Smooth muscle cell (in vitro differentiated cells): ENCODE results near the gene FSCN2. TPM values are rescaled to one million over a fixed set of nuclear protein-coding genes. Genes with fewer than 3 reads are reported as not detected.
A peak's percentile ranks its signal among the peaks of the same experiment; 100 is the strongest.
"Not testable (repeated sequence)": the region's sequence is repeated elsewhere in the genome, so short reads cannot be mapped to it uniquely, and the experiment has no call there.

ENCODE experiments used
- DNase-seq: peaks from one replicate; lab custom pipeline; 2025; ENCODE audit not compliant: unreplicated experiment; lab: John Stamatoyannopoulos, UW
- H2AFZ ChIP-seq: fragments of 200-600 bp; sonication (generic); 2 replicates; pipeline ENCODE4 v1.6.0; 2016; ENCODE audit warnings: antibody characterized with exemption, low read depth, mild to moderate bottlenecking
- H3F3A ChIP-seq: fragments of 200-600 bp; sonication (generic); 2 replicates; pipeline ENCODE4 v1.6.0; 2017; ENCODE audit warnings: antibody characterized with exemption, low read depth
- H3K27ac ChIP-seq: fragments of 200-600 bp; sonication (generic); 2 replicates; pipeline ENCODE4 v1.5.1; 2016; ENCODE audit warnings: low read depth, mild to moderate bottlenecking
- H3K27me3 ChIP-seq: fragments of 200-600 bp; sonication (generic); 2 replicates; pipeline ENCODE4 v1.6.1; 2016; ENCODE audit warnings: low read depth, mild to moderate bottlenecking
- H3K36me3 ChIP-seq: fragments of 200-600 bp; sonication (generic); 2 replicates; pipeline ENCODE4 v1.5.1; 2016; ENCODE audit warnings: low read depth
- H3K4me1 ChIP-seq: fragments of 200-600 bp; sonication (generic); 2 replicates; pipeline ENCODE4 v1.5.1; 2016; ENCODE audit warnings: low read depth
- H3K4me2 ChIP-seq: fragments of 200-600 bp; sonication (generic); 2 replicates; pipeline ENCODE4 v1.6.0; 2016; ENCODE audit warnings: mild to moderate bottlenecking
- H3K4me3 ChIP-seq: fragments of 200-600 bp; sonication (generic); 2 replicates; pipeline ENCODE4 v1.5.1; 2016; ENCODE audit warnings: mild to moderate bottlenecking
- H3K79me2 ChIP-seq: fragments of 200-600 bp; sonication (generic); 2 replicates; pipeline ENCODE4 v1.6.0; 2016; ENCODE audit warnings: low read depth, mild to moderate bottlenecking
- H3K9ac ChIP-seq: fragments of 200-600 bp; sonication (generic); 2 replicates; pipeline ENCODE4 v1.6.0; 2016; ENCODE audit warnings: low read depth
- H3K9me3 ChIP-seq: fragments of 200-600 bp; sonication (generic); replicated peaks from 2 replicates; pipeline ENCODE4 v1.5.1; 2016; ENCODE audit warnings: low read depth
- H4K20me1 ChIP-seq: fragments of 200-600 bp; sonication (generic); 2 replicates; pipeline ENCODE4 v1.6.0; 2016; ENCODE audit warnings: low read depth
- WGBS: methylation state at CpG from one replicate; pipeline ENCODE4 v1.1.7; 2016; ENCODE audit warnings: low lambda C conversion rate; 5-methylcytosine and 5-hydroxymethylcytosine counted together
- polyA plus RNA-seq: library from polyadenylated mRNA; unstranded; fragments of >200 nt; fragmentation: Nextera tagmentation; extraction: Ambion mirVana; gene quantifications from 2 replicates; pipeline ENCODE4 v1.2.1, GENCODE V29; 2016
- total RNA-seq: library from RNA; depleted of rRNA; stranded (reverse); fragments of >200 nt; gene quantifications from 2 replicates; pipeline ENCODE4 v1.2.3, GENCODE V29; 2014
- TF ChIP-seq, protein P1 (sequence below): fragments of 200-600 bp; sonication (generic); IDR thresholded peaks from 2 replicates; pipeline ENCODE4 v1.5.1; 2017; ENCODE audit warnings: borderline replicate concordance, mild to moderate bottlenecking, antibody characterized with exemption; ENCODE audit not compliant: insufficient read depth, poor library complexity, severe bottlenecking

Gene FSCN2
- total and polyA plus RNA-seq, 2 experiments from 2014 or later, result 0.63 to 0.72 TPM

DNA sequence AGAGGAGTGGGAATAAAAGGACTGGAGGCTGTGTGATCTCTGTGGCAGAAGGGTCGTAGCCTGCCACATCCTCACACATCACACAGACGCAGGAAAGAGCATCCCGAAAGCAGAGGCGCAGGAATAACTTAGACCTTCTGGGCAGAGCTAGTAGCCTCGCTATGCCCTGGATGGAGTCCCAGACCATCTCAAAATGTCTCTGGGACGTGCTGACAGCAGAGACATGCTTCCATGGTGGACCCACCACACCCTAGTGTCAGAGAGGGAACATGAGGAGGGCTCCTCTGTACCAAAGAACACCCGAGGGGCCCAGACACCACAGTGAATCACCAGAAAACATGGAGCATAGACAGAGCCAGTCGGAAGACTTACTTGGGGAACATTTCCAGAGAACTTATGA lies 53.6 kb downstream of the FSCN2 start:
- Histone ChIP-seq H3K79me2 (peaks cover 14% of the 10 kb centered on the region), H2AFZ (no peak overlapping the region), H3K4me2 (no peak overlapping the region), H3K27ac (peak overlapping the region; percentile 44), H3K9me3 (no peaks in the 10 kb centered on the region), H3F3A (peaks cover 7% of the 10 kb centered on the region), H3K27me3 (no peaks in the 10 kb centered on the region), H3K4me3 (no peak overlapping the region), H3K9ac (no peak overlapping the region), H4K20me1 (peaks cover 58% of the 10 kb centered on the region), H3K4me1 (peaks cover 11% of the 10 kb centered on the region), H3K36me3 (peaks cover 10% of the 10 kb centered on the region)
- DNase-seq, result no peak
- TF ChIP-seq, protein P1, sequence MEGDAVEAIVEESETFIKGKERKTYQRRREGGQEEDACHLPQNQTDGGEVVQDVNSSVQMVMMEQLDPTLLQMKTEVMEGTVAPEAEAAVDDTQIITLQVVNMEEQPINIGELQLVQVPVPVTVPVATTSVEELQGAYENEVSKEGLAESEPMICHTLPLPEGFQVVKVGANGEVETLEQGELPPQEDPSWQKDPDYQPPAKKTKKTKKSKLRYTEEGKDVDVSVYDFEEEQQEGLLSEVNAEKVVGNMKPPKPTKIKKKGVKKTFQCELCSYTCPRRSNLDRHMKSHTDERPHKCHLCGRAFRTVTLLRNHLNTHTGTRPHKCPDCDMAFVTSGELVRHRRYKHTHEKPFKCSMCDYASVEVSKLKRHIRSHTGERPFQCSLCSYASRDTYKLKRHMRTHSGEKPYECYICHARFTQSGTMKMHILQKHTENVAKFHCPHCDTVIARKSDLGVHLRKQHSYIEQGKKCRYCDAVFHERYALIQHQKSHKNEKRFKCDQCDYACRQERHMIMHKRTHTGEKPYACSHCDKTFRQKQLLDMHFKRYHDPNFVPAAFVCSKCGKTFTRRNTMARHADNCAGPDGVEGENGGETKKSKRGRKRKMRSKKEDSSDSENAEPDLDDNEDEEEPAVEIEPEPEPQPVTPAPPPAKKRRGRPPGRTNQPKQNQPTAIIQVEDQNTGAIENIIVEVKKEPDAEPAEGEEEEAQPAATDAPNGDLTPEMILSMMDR, result no peak
- WGBS, result 98% methylated on average over 8 of the region's 8 CpGs

DNA sequence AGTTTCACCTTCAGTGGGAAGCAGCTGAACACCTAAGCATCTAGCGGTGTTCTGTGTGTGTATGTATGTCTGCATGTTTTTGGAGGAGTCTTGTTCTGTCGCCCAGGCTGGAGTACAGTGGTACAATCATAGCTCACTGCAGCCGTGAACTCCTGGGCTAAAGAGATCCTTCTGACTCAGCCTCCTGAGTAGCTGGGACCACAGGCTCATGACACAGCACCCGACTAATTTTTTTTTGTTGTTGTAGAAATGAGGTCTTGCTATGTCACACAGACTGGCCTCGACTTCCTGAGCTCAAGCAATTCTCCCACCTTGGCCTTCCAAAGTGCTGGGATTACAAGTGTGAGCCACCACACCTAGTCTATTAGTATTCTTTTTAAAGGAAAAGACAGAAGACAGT lies 54.2 kb downstream of the FSCN2 start:
- Histone ChIP-seq H3K9ac (no peak overlapping the region), H3K27ac (peak overlapping the region; percentile 44), H2AFZ (no peak overlapping the region), H3K36me3 (peaks cover 11% of the 10 kb centered on the region), H3K4me1 (peaks cover 9% of the 10 kb centered on the region), H3K79me2 (peaks cover 14% of the 10 kb centered on the region), H3K4me2 (no peak overlapping the region), H3K9me3 (no peaks in the 10 kb centered on the region), H3K27me3 (no peaks in the 10 kb centered on the region), H4K20me1 (peaks cover 55% of the 10 kb centered on the region), H3F3A (peaks cover 7% of the 10 kb centered on the region), H3K4me3 (no peak overlapping the region)
- TF ChIP-seq, protein P1, result no peak
- WGBS, result 63% methylated on average over 5 of the region's 5 CpGs
- no peak for DNase-seq

DNA sequence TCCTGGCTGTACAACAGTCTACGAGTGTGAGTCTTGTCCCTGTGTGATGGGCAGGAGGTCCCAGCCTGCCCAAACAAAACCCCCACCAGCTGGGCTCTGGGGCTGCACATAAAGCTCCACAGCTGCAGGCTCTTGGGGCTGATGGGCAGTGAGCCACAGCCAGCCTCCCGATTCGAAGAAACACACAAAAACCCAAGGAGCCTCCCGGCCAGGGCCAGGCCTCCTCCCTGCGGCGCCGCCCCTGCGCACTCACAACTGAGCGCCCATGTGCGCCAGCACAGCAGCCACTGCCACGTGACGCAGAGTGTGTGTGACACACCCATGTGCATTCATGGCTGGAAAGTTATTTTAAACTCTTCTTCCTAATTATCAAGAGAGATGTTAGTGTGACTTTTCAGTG lies 54.6 kb downstream of the FSCN2 start:
- H3F3A ChIP-seq, result peaks cover 7% of the 10 kb centered on the region
- no peak for DNase-seq
- no peaks in the 10 kb centered on the region for H3K27me3 ChIP-seq
- H3K27ac ChIP-seq, result peak overlapping the region; percentile 44
- TF ChIP-seq, protein P1, result no peak
- no peak overlapping the region for H3K9ac ChIP-seq
- no peak overlapping the region for H3K4me2 ChIP-seq
- 95% methylated on average over 12 of the region's 12 CpGs for WGBS
- no peak overlapping the region for H2AFZ ChIP-seq
- peaks cover 51% of the 10 kb centered on the region for H4K20me1 ChIP-seq
- peaks cover 11% of the 10 kb centered on the region for H3K36me3 ChIP-seq
- no peaks in the 10 kb centered on the region for H3K9me3 ChIP-seq
- peaks cover 5% of the 10 kb centered on the region for H3K4me1 ChIP-seq
- no peak overlapping the region for H3K4me3 ChIP-seq
- peaks cover 14% of the 10 kb centered on the region for H3K79me2 ChIP-seq

DNA sequence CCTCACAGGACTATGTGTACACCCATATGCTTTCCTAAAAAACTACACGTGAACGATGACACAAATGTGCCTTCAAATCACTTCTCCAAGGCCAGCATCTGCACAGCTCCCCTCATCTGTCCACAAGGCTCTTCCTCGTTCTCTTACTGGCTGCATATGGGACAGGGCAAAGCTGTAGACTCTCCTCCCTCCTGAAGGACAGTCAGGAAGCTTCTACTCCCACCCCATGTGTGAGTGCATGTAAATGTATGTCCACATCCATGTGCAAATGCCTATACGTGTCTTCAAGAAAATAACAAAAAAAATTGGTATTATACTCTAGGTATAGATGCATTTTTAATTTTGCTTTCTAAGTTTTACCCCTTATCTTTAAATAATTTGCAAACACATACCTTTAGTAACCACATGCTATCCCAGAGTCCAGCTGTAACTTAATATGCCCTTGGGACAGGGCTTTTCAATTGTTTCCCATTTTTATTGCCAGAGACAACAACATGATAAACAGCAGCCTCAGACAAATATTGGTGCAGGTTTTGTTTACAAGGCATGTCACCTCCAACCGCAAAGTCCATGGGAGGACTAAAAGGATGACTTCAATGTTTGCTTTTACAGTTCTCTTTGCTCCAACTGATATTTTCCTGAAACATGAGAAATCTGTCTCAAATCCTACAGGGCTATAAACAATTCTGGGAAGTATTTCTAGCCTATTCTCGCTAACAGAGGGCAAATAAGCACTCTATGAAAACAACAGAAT lies 55.6 kb downstream of the FSCN2 start:
- TF ChIP-seq, protein P1, result no peak
- Histone ChIP-seq H3K9me3 (no peaks in the 10 kb centered on the region), H3K4me1 (no peaks in the 10 kb centered on the region), H3K4me3 (no peak overlapping the region), H2AFZ (no peak overlapping the region), H3K9ac (no peak overlapping the region), H3K36me3 (peaks cover 11% of the 10 kb centered on the region), H3F3A (peaks cover 5% of the 10 kb centered on the region), H3K27me3 (no peaks in the 10 kb centered on the region), H4K20me1 (peaks cover 41% of the 10 kb centered on the region), H3K27ac (no peak overlapping the region), H3K79me2 (peaks cover 9% of the 10 kb centered on the region), H3K4me2 (no peak overlapping the region)
- no peak for DNase-seq
- 97% methylated on average over 6 of the region's 6 CpGs for WGBS

DNA sequence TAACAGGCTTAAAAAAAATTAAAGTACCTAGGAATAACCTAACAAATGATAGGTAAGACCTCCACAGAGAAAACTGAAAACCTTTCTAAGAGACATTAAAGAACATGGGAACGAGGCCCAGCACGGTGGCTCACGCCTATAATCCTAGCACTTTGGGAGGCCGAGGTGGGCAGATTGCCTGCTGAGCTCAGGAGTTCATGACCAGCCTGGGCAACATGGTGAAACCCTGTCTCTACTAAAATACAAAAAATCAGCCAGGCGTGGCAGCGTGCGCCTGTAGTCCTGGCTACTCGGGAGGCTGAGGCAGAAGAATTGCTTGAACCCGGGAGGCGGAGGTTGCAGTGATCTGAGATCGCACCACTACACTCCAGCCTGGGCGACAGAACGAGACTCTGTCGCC lies 56.6 kb downstream of the FSCN2 start:
- not testable (repeated sequence) for H3K79me2 ChIP-seq, H3K27me3 ChIP-seq, H3K27ac ChIP-seq, DNase-seq, H3K4me1 ChIP-seq, H2AFZ ChIP-seq, H3K9ac ChIP-seq, H3K4me2 ChIP-seq, H3K9me3 ChIP-seq, H3K4me3 ChIP-seq, H3F3A ChIP-seq
- peaks cover 32% of the 10 kb centered on the region for H4K20me1 ChIP-seq
- WGBS, result 97% methylated on average over 14 of the region's 14 CpGs
- peaks cover 11% of the 10 kb centered on the region for H3K36me3 ChIP-seq
